NCI-H226 (cell line): ENCODE measurements around the gene MT1A.

Experiments used
- DNase-seq: peaks from one replicate; pipeline ENCODE4 v3.0.0-alpha.2; 2015

The MT1A gene

GRCh38 chr16:56681939-56682702, 43.7 kb downstream of the MT1A start, which contains the start of gene MT1X:
Gene MT1X, plus strand, starts transcription at chr16:56682470. Its CDS starts 71 bp downstream, at chr16:56682541.
- DNase-seq, result peak; percentile 91

GRCh38 chr16:56682703-56683397, 44.4 kb downstream of the MT1A start:
- DNase-seq, result no peak

- DNase-seq, result no peak
Measured at GRCh38 chr16:56683424-56684172, 45.1 kb downstream of the MT1A start.

- DNase-seq, result no peak
Measured at GRCh38 chr16:56684256-56684925, 45.9 kb downstream of the MT1A start.

- DNase-seq, result no peak
Measured at GRCh38 chr16:56684926-56685590, 46.6 kb downstream of the MT1A start.

- DNase-seq, result no peak
Measured at GRCh38 chr16:56686758-56687157, 48.3 kb downstream of the MT1A start.

- no peak for DNase-seq
Measured at GRCh38 chr16:56688762-56689161, 50.3 kb downstream of the MT1A start.

GRCh38 chr16:56689171-56689570, 50.7 kb downstream of the MT1A start:
- DNase-seq, result no peak
